ENCODE measurements around the gene ARL3.

- no peak for TF ChIP-seq POLR2A (IDR thresholded peaks at IDR 0.05)
- TF ChIP-seq CTCF (IDR thresholded peaks at IDR 0.05) = no peak
- TF ChIP-seq POLR2AphosphoS5 (IDR thresholded peaks at IDR 0.05) = no peak
- no peak for TF ChIP-seq EP300 (IDR thresholded peaks at IDR 0.05)
These were observed 32.5 kb downstream of the ARL3 start for GRCh38 chr10:102681696-102682095.

Data from suprapubic skin (tissue), 4 donors.